HG03565 (cell line): ENCODE measurements around the gene FBXW4.
"Not testable (repeated sequence)": the region's sequence is repeated elsewhere in the genome, so short reads cannot be mapped to it uniquely, and the experiment has no call there.

ENCODE experiments used
- ATAC-seq: cut with Tn5 transposase; IDR thresholded peaks from one replicate; pipeline ENCODE4 v1.9.1; 2021; ENCODE audit warnings: mild to moderate bottlenecking, moderate library complexity; ENCODE audit not compliant: unreplicated experiment

Gene FBXW4

GRCh38 chr10:101618871-101619270 is 76.1 kb downstream of the FBXW4 start:
- ATAC-seq: no peak

- no peak for ATAC-seq
These were observed 77.0 kb downstream of the FBXW4 start for GRCh38 chr10:101617824-101618568.

GRCh38 chr10:101617102-101617823 is 77.7 kb downstream of the FBXW4 start:
- no peak for ATAC-seq

GRCh38 chr10:101616415-101617101 is 78.4 kb downstream of the FBXW4 start:
- no peak for ATAC-seq

- ATAC-seq: no peak
These were observed 79.3 kb downstream of the FBXW4 start for GRCh38 chr10:101615525-101616116.

- ATAC-seq: no peak
These were observed 80.1 kb downstream of the FBXW4 start for GRCh38 chr10:101614663-101615524.

- no peak for ATAC-seq
These were observed 81.3 kb downstream of the FBXW4 start for GRCh38 chr10:101613646-101614045.

GRCh38 chr10:101612872-101613271 is 82.1 kb downstream of the FBXW4 start:
- no peak for ATAC-seq

GRCh38 chr10:101612086-101612485 is 82.9 kb downstream of the FBXW4 start:
- ATAC-seq: no peak

- ATAC-seq: no peak
These were observed 83.7 kb downstream of the FBXW4 start for GRCh38 chr10:101611096-101611905.

- no peak for ATAC-seq
These were observed 85.5 kb downstream of the FBXW4 start for GRCh38 chr10:101609481-101609880.

GRCh38 chr10:101607124-101607523 is 87.8 kb downstream of the FBXW4 start:
- ATAC-seq: no peak

GRCh38 chr10:101602761-101603398 is 92.1 kb downstream of the FBXW4 start:
- ATAC-seq: peak; percentile 59

GRCh38 chr10:101601541-101601940 is 93.4 kb downstream of the FBXW4 start:
- no peak for ATAC-seq

GRCh38 chr10:101597091-101597900 is 97.7 kb downstream of the FBXW4 start:
- no peak for ATAC-seq

- ATAC-seq: no peak
These were observed 99.2 kb downstream of the FBXW4 start for GRCh38 chr10:101595591-101596433.

GRCh38 chr10:101593331-101593730 is 101.6 kb downstream of the FBXW4 start:
- ATAC-seq: not testable (repeated sequence)
